Testis (tissue), 3 donors: ENCODE results near the gene TRIO. TPM values are rescaled to one million over a fixed set of nuclear protein-coding genes. Genes with fewer than 3 reads are reported as not detected.

ENCODE experiments used
- DNase-seq: peaks from one replicate; pipeline ENCODE4 v3.0.0-alpha.2; 2019
- H3K27ac ChIP-seq, 2 donors: fragments of 200-600 bp; sonication (generic); one replicate each; pipeline ENCODE4 v1.5.1; 2019
- H3K27me3 ChIP-seq: fragments of 200-600 bp; sonication (generic); one replicate; pipeline ENCODE4 v1.5.1; 2019
- H3K36me3 ChIP-seq: fragments of 200-600 bp; sonication (generic); one replicate; pipeline ENCODE4 v1.5.1; 2017; ENCODE audit warnings: low read depth; ENCODE audit errors: missing control alignments
- H3K4me1 ChIP-seq: fragments of 200-600 bp; sonication (generic); one replicate; pipeline ENCODE4 v1.5.1; 2019
- H3K4me3 ChIP-seq, 2 donors: fragments of 200-600 bp; sonication (generic); one replicate each; pipeline ENCODE4 v1.5.1; 2017 to 2019
- H3K9me3 ChIP-seq: fragments of 200-600 bp; sonication (generic); one replicate; pipeline ENCODE4 v1.5.1; 2017
- CTCF ChIP-seq, 3 experiments: fragments of 450-650 bp in 2 of 3; fragments of 200-600 bp in 1 of 3; sonication (generic) in 1 of 3; IDR thresholded peaks; one replicate each; pipeline ENCODE4 v1.5.1; 2016 to 2019; ENCODE audit warnings: antibody characterized with exemption in 3 of 3, mild to moderate bottlenecking in 2 of 3, moderate library complexity in 1 of 3
- POLR2A ChIP-seq: fragments of 450-650 bp; IDR thresholded peaks from one replicate; pipeline ENCODE4 v1.6.1; 2017; ENCODE audit warnings: antibody characterized with exemption, mild to moderate bottlenecking, moderate library complexity
- WGBS, 2 donors: methylation state at CpG; one replicate each; pipeline ENCODE4 v1.1.5; 2018; 5-methylcytosine and 5-hydroxymethylcytosine counted together
- intact Hi-C: fragments of 100-400 bp; cut with DNase I; formaldehyde crosslinking; loops from one replicate; pipeline ENCODE4 v1.15.1; 2023; ENCODE audit warnings: low total_unique reads
- polyA plus RNA-seq: library from polyadenylated mRNA; stranded (reverse); fragments of 350-450 nt; fragmentation: Illumina TruSeq; extraction: RNeasy Lipid Tissue Mini Kit (QIAGEN cat#74804); gene quantifications from one replicate; pipeline ENCODE4 v1.2.3, GENCODE V29; 2014; ENCODE audit warnings: low read depth, low replicate concordance; ENCODE audit not compliant: insufficient read depth
- total RNA-seq, 2 donors: library from RNA; depleted of rRNA; stranded (reverse); fragments of >200 nt; gene quantifications; one replicate each; pipeline ENCODE4 v1.2.3, GENCODE V29; 2016

TRIO gene
- total and polyA plus RNA-seq, 3 donors from 2014 or later = 47.2 to 295 (median 249) TPM

GRCh38 chr5:14229734-14230133 lies 86.6 kb downstream of the TRIO start:
- intact Hi-C loops = no loop called here
- Histone ChIP-seq H3K9me3 (no peaks in the 10 kb centered on the region), H3K36me3 (no peaks in the 10 kb centered on the region), H3K27me3 (no peaks in the 10 kb centered on the region), H3K4me1 (peaks cover 9% of the 10 kb centered on the region), H3K27ac (no peak overlapping the region), H3K4me3 (no peak overlapping the region)
- TF ChIP-seq CTCF (IDR thresholded peaks at IDR 0.05) = no peak
- 80 to 91% methylated on average over 7 of the region's 7 CpGs for WGBS, 2 donors
- DNase-seq = no peak

GRCh38 chr5:14231156-14231555 lies 88.0 kb downstream of the TRIO start:
- Histone ChIP-seq H3K36me3 (no peaks in the 10 kb centered on the region), H3K27ac (no peak overlapping the region), H3K4me1 (peaks cover 9% of the 10 kb centered on the region), H3K4me3 (no peak overlapping the region), H3K27me3 (no peaks in the 10 kb centered on the region), H3K9me3 (no peaks in the 10 kb centered on the region)
- DNase-seq = no peak
- intact Hi-C loops = no loop called here
- TF ChIP-seq CTCF (IDR thresholded peaks at IDR 0.05) (no peak), POLR2A (no peak)
- WGBS, 2 donors = 95% methylated on average over 2 of the region's 2 CpGs

GRCh38 chr5:14231890-14232289 lies 88.7 kb downstream of the TRIO start:
- Histone ChIP-seq H3K27ac (no peak overlapping the region), H3K27me3 (no peaks in the 10 kb centered on the region), H3K4me3 (no peak overlapping the region), H3K9me3 (no peaks in the 10 kb centered on the region), H3K36me3 (no peaks in the 10 kb centered on the region), H3K4me1 (peaks cover 5% of the 10 kb centered on the region)
- DNase-seq = no peak
- WGBS, 2 donors = 84 to 93% methylated on average over 4 of the region's 4 CpGs
- TF ChIP-seq POLR2A (no peak), CTCF (IDR thresholded peaks at IDR 0.05) (no peak)
- intact Hi-C loops = no loop called here

- intact Hi-C loops = no loop called here
- no peak for DNase-seq
- Histone ChIP-seq H3K27ac (no peak overlapping the region), H3K4me1 (no peaks in the 10 kb centered on the region), H3K4me3 (no peak overlapping the region), H3K36me3 (no peaks in the 10 kb centered on the region), H3K9me3 (no peaks in the 10 kb centered on the region), H3K27me3 (no peaks in the 10 kb centered on the region)
- 80 to 90% methylated on average over 3 of the region's 3 CpGs for WGBS, 2 donors
- TF ChIP-seq CTCF (IDR thresholded peaks at IDR 0.05) (no peak), POLR2A (no peak)
These were observed 91.1 kb downstream of the TRIO start for GRCh38 chr5:14234204-14234603.

- no peaks in the 10 kb centered on the region for H3K36me3 ChIP-seq
- no peak overlapping the region for H3K27ac ChIP-seq
- 84 to 89% methylated on average over 4 of the region's 4 CpGs for WGBS, 2 donors
- no peaks in the 10 kb centered on the region for H3K27me3 ChIP-seq
- no peaks in the 10 kb centered on the region for H3K4me1 ChIP-seq
- TF ChIP-seq POLR2A (no peak), CTCF (IDR thresholded peaks at IDR 0.05) (no peak)
- DNase-seq = no peak
- H3K9me3 ChIP-seq = no peaks in the 10 kb centered on the region
- H3K4me3 ChIP-seq = no peak overlapping the region
- intact Hi-C loops = no loop called here
These were observed 92.7 kb downstream of the TRIO start for GRCh38 chr5:14235872-14236271.
